ENCODE data around the gene ANKRD42. TPM values are rescaled to one million over a fixed set of nuclear protein-coding genes. Genes with fewer than 3 reads are reported as not detected.
A peak's percentile ranks its signal among the peaks of the same experiment; 100 is the strongest.

ANKRD42 gene
- total and polyA plus RNA-seq, 9 of the 15 experiments (the other 6 are each of a cell fraction or from before 2014, with no cell fraction given), result 2.8 to 9.1 (median 6.1) TPM

GRCh38 chr11:83187465-83187864 is 6.0 kb upstream of the ANKRD42 start:
- peak; percentile 29 for ATAC-seq
- H3K27me3 ChIP-seq (ENCODE audit: control insufficient read depth in 2 of 2, insufficient read depth in 2 of 2, low read length in 2 of 2), result no peaks in the 10 kb centered on the region
- H3K9me1 ChIP-seq (ENCODE audit: control insufficient read depth, insufficient read depth, low read length), result no peaks in the 10 kb centered on the region
- H3K4me3 ChIP-seq, result no peak overlapping the region
- intact Hi-C loops (cut with micrococcal nuclease) (no loop called here), in situ Hi-C loops (cut with MboI) (no loop called here)
- peaks cover 81% of the 10 kb centered on the region for H3K36me3 ChIP-seq (ENCODE audit: control insufficient read depth, insufficient read depth, low read length)
- 70% methylated on average over 4 of the region's 4 CpGs for WGBS (ENCODE audit: insufficient coverage, low coverage, missing lambda C conversion rate)
- no peak overlapping the region for H3K9ac ChIP-seq (ENCODE audit: insufficient read depth in 1 of 2, low read depth in 2 of 2, low read length in 2 of 2)
- TF ChIP-seq ZNF324 (CRISPR knock-in tag; IDR thresholded peaks at IDR 0.05), result no peak
- peak; percentile 33; the same call in 1 of the 2 replicates for TF ChIP-seq POLR2A (conservative IDR thresholded peaks at IDR 0.05)
- no peaks in the 10 kb centered on the region for H4K20me1 ChIP-seq (replicated peaks; ENCODE audit: control insufficient read depth, insufficient read depth, low read length)
- ChIA-PET CTCF (ENCODE audit: low intra/inter-chr PET ratio) (no interaction called here), POLR2A (interaction anchor here (0.6 to 3.1 kb wide), 4 partner anchors 8 to 112 kb away, joined by 3 to 14 read pairs (median 6); no protein-coding TSS in a partner anchor)
- FAIRE-seq, result no peak
- no peaks in the 10 kb centered on the region for H3K9me3 ChIP-seq (replicated peaks; ENCODE audit: control insufficient read depth, insufficient read depth, low read depth, low read length)
- DNase-seq (ENCODE audit: extremely low read depth in 1 of 4, low spot score in 3 of 4), result no peak
- H2AFZ ChIP-seq (ENCODE audit: low read depth, low read length), result no peak overlapping the region
- no peak overlapping the region for H3K27ac ChIP-seq (ENCODE audit: extremely low read depth, low read depth, low read length)
- H3K79me2 ChIP-seq (ENCODE audit: control insufficient read depth, insufficient read depth, low read length), result peaks cover 18% of the 10 kb centered on the region
- BruUV-seq (replicated peaks), result no TSS peak
- peaks cover 0 to 4% of the 10 kb centered on the region in 2 experiments; a peak in 1 of 5 replicates for H3K4me1 ChIP-seq (replicated peaks in 1 of 2; ENCODE audit: control insufficient read depth in 2 of 2, insufficient read depth in 2 of 2, low read length in 2 of 2)
- H3K4me2 ChIP-seq (ENCODE audit: insufficient read depth, low read length), result no peak overlapping the region

- DNase-seq (ENCODE audit: extremely low read depth in 1 of 4, low spot score in 3 of 4) (no peak), FAIRE-seq (no peak), ATAC-seq (no peak)
- WGBS (ENCODE audit: insufficient coverage, low coverage, missing lambda C conversion rate), result 83% methylated on average over 5 of the region's 5 CpGs
- no peaks in the 10 kb centered on the region for H4K20me1 ChIP-seq (replicated peaks; ENCODE audit: control insufficient read depth, insufficient read depth, low read length)
- H3K36me3 ChIP-seq (ENCODE audit: control insufficient read depth, insufficient read depth, low read length), result peaks cover 48% of the 10 kb centered on the region
- no peak overlapping the region for H2AFZ ChIP-seq (ENCODE audit: low read depth, low read length)
- no peaks in the 10 kb centered on the region for H3K9me3 ChIP-seq (replicated peaks; ENCODE audit: control insufficient read depth, insufficient read depth, low read depth, low read length)
- in situ Hi-C loops (cut with MboI), result no loop called here
- BruUV-seq (replicated peaks), result no TSS peak
- intact Hi-C loops (cut with micrococcal nuclease), result loop anchor here (5.0 to 10.0 kb wide), 2 partner anchors 56 to 287 kb away; partner anchors contain the start of genes DDIAS and PRCP
- H3K9me1 ChIP-seq (ENCODE audit: control insufficient read depth, insufficient read depth, low read length), result no peaks in the 10 kb centered on the region
- peaks cover 8 to 10% of the 10 kb centered on the region in 2 experiments; a peak in 3 of 5 replicates for H3K4me1 ChIP-seq (replicated peaks in 1 of 2; ENCODE audit: control insufficient read depth in 2 of 2, insufficient read depth in 2 of 2, low read length in 2 of 2)
- peaks cover 29% of the 10 kb centered on the region for H3K79me2 ChIP-seq (ENCODE audit: control insufficient read depth, insufficient read depth, low read length)
- ChIA-PET POLR2A (no interaction called here), CTCF (ENCODE audit: low intra/inter-chr PET ratio) (no interaction called here)
- TF ChIP-seq EGR1 (conservative IDR thresholded peaks at IDR 0.05) (peak; percentile 22; the same call in 1 of the 2 replicates), BDP1 (IDR thresholded peaks at IDR 0.05; ENCODE audit: insufficient read depth, insufficient read length) (no peak), SUPT5H (IDR thresholded peaks at IDR 0.05) (no peak)
- H3K27me3 ChIP-seq (ENCODE audit: control insufficient read depth in 2 of 2, insufficient read depth in 2 of 2, low read length in 2 of 2), result no peaks in the 10 kb centered on the region
- peak overlapping the region; percentile 92 for H3K27ac ChIP-seq (ENCODE audit: extremely low read depth, low read depth, low read length)
- peak overlapping the region in 1 of 2 experiments; percentile 96; a peak in 2 of 4 replicates for H3K9ac ChIP-seq (ENCODE audit: insufficient read depth in 1 of 2, low read depth in 2 of 2, low read length in 2 of 2)
- H3K4me3 ChIP-seq, result peak overlapping the region; percentile 82
- H3K4me2 ChIP-seq (ENCODE audit: insufficient read depth, low read length), result peak overlapping the region; percentile 94
Observed at GRCh38 chr11:83191491-83191890, 2.0 kb upstream of the ANKRD42 start.
